HG02852 (cell line): ENCODE measurements around the gene SRSF10.

Source experiments
- ATAC-seq: cut with Tn5 transposase; IDR thresholded peaks from one replicate; pipeline ENCODE4 v1.9.1; 2021; ENCODE audit warnings: mild to moderate bottlenecking, moderate library complexity; ENCODE audit not compliant: unreplicated experiment

The SRSF10 gene

DNA sequence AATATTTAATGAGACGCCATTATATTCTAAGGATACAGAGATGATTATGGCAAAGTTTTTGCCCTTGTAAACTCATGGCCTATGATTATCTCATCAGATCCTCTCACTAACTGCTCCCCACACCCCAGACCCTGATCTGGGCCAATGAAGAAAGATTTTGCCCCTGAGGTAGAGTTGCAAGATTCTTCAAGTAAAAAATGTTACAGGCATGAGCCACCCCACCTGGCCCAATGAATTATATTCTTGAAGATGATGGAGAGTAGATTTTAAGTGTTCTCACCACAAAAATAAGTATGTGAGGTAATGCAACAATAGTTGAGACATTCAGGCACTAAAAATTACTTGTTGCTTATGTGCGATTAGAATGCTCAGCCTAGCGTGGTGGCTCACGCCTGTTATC, 65.2 kb downstream of the SRSF10 start:
- ATAC-seq: no peak
